NB4 (cell line): ENCODE results near the gene ADISSP.

Experiments
- MAX ChIP-seq: IDR thresholded peaks from 2 replicates; pipeline ENCODE4 v1.6.1; 2011; ENCODE audit warnings: low read depth, low read length
- MYC ChIP-seq: IDR thresholded peaks from 2 replicates; pipeline ENCODE4 v1.6.1; 2011; ENCODE audit warnings: low read depth, low read length
- TF ChIP-seq, protein P1 (sequence below): IDR thresholded peaks from one replicate; pipeline ENCODE4 v1.5.1; 2012; ENCODE audit warnings: low read depth, low read length

DNA sequence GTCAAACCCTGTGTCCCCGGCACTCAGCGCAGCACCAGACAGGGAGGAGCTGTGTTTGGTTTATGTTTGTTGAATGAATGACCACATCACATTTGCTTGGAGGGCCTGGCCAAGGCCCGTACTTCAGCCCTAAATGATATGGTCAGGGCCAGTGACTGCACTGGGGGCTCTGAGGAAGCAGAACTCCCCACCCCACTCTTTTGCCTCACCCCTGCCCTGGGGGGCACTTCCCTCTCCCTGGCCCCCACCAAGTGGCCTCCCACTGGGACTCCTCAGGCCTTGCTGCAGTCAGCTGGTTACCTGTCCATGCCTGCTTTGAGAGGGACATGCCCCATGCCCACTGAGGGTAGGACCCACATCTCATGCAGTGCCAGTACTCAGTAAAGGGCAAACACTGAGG lies 2.9 kb downstream of the ADISSP start:
- no peak for TF ChIP-seq MYC
- TF ChIP-seq, protein P1, sequence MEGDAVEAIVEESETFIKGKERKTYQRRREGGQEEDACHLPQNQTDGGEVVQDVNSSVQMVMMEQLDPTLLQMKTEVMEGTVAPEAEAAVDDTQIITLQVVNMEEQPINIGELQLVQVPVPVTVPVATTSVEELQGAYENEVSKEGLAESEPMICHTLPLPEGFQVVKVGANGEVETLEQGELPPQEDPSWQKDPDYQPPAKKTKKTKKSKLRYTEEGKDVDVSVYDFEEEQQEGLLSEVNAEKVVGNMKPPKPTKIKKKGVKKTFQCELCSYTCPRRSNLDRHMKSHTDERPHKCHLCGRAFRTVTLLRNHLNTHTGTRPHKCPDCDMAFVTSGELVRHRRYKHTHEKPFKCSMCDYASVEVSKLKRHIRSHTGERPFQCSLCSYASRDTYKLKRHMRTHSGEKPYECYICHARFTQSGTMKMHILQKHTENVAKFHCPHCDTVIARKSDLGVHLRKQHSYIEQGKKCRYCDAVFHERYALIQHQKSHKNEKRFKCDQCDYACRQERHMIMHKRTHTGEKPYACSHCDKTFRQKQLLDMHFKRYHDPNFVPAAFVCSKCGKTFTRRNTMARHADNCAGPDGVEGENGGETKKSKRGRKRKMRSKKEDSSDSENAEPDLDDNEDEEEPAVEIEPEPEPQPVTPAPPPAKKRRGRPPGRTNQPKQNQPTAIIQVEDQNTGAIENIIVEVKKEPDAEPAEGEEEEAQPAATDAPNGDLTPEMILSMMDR, result no peak
- TF ChIP-seq MAX, result no peak
